Smooth muscle cell (in vitro differentiated cells): Measurements from ENCODE around the gene PTPRH. TPM values are rescaled to one million over a fixed set of nuclear protein-coding genes. Genes with fewer than 3 reads are reported as not detected.

ENCODE experiments used
- DNase-seq: peaks from one replicate; lab custom pipeline; 2025; ENCODE audit not compliant: unreplicated experiment; lab: John Stamatoyannopoulos, UW
- H2AFZ ChIP-seq: fragments of 200-600 bp; sonication (generic); 2 replicates; pipeline ENCODE4 v1.6.0; 2016; ENCODE audit warnings: antibody characterized with exemption, low read depth, mild to moderate bottlenecking
- H3F3A ChIP-seq: fragments of 200-600 bp; sonication (generic); 2 replicates; pipeline ENCODE4 v1.6.0; 2017; ENCODE audit warnings: antibody characterized with exemption, low read depth
- H3K27ac ChIP-seq: fragments of 200-600 bp; sonication (generic); 2 replicates; pipeline ENCODE4 v1.5.1; 2016; ENCODE audit warnings: low read depth, mild to moderate bottlenecking
- H3K27me3 ChIP-seq: fragments of 200-600 bp; sonication (generic); 2 replicates; pipeline ENCODE4 v1.6.1; 2016; ENCODE audit warnings: low read depth, mild to moderate bottlenecking
- H3K36me3 ChIP-seq: fragments of 200-600 bp; sonication (generic); 2 replicates; pipeline ENCODE4 v1.5.1; 2016; ENCODE audit warnings: low read depth
- H3K4me1 ChIP-seq: fragments of 200-600 bp; sonication (generic); 2 replicates; pipeline ENCODE4 v1.5.1; 2016; ENCODE audit warnings: low read depth
- H3K4me2 ChIP-seq: fragments of 200-600 bp; sonication (generic); 2 replicates; pipeline ENCODE4 v1.6.0; 2016; ENCODE audit warnings: mild to moderate bottlenecking
- H3K4me3 ChIP-seq: fragments of 200-600 bp; sonication (generic); 2 replicates; pipeline ENCODE4 v1.5.1; 2016; ENCODE audit warnings: mild to moderate bottlenecking
- H3K79me2 ChIP-seq: fragments of 200-600 bp; sonication (generic); 2 replicates; pipeline ENCODE4 v1.6.0; 2016; ENCODE audit warnings: low read depth, mild to moderate bottlenecking
- H3K9ac ChIP-seq: fragments of 200-600 bp; sonication (generic); 2 replicates; pipeline ENCODE4 v1.6.0; 2016; ENCODE audit warnings: low read depth
- H3K9me3 ChIP-seq: fragments of 200-600 bp; sonication (generic); replicated peaks from 2 replicates; pipeline ENCODE4 v1.5.1; 2016; ENCODE audit warnings: low read depth
- H4K20me1 ChIP-seq: fragments of 200-600 bp; sonication (generic); 2 replicates; pipeline ENCODE4 v1.6.0; 2016; ENCODE audit warnings: low read depth
- WGBS: methylation state at CpG from one replicate; pipeline ENCODE4 v1.1.7; 2016; ENCODE audit warnings: low lambda C conversion rate; 5-methylcytosine and 5-hydroxymethylcytosine counted together
- polyA plus RNA-seq: library from polyadenylated mRNA; unstranded; fragments of >200 nt; fragmentation: Nextera tagmentation; extraction: Ambion mirVana; gene quantifications from 2 replicates; pipeline ENCODE4 v1.2.1, GENCODE V29; 2016
- total RNA-seq: library from RNA; depleted of rRNA; stranded (reverse); fragments of >200 nt; gene quantifications from 2 replicates; pipeline ENCODE4 v1.2.3, GENCODE V29; 2014
- TF ChIP-seq, protein P1 (sequence below): fragments of 200-600 bp; sonication (generic); IDR thresholded peaks from 2 replicates; pipeline ENCODE4 v1.5.1; 2017; ENCODE audit warnings: borderline replicate concordance, mild to moderate bottlenecking, antibody characterized with exemption; ENCODE audit not compliant: insufficient read depth, poor library complexity, severe bottlenecking

The PTPRH gene
- total and polyA plus RNA-seq, 2 experiments from 2014 or later = 0.18 TPM; not detected in 1

DNA sequence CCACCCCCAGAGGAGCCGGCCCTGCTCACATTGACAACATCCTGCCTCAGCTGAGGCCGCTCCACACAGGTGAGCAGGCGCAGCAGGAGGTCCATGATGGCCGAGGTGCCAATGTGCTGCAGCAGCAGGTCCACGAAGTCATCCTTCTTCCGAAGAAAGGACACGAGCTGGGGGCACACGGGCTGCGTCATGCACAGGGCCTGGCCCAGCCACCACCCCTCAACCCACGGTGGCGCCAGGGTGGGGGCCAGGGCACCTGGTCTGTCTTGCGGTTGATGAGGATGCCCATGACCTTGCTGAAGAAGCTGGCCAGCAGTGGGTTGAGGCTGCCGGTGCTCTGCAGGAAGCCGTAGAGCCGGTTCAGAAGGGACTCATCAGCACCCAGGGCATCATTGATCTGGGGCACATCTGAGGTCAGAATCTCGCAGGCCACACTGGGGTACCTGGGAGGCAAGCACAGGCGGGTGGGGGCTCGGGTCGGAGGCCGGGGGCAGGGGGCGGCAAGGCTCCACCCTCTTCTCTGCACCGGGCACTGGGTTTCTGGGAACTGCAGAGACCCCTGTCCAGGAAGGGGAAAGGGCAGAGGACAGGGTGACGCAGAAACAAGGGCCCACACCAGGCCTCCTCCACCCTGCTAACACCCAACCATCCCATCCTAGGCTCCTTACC is 36.1 kb upstream of the PTPRH start:
- Histone ChIP-seq H3K9ac (no peak overlapping the region), H2AFZ (no peak overlapping the region), H3K27me3 (no peaks in the 10 kb centered on the region), H4K20me1 (peaks cover 67% of the 10 kb centered on the region), H3K9me3 (no peaks in the 10 kb centered on the region), H3F3A (no peaks in the 10 kb centered on the region), H3K4me3 (no peak overlapping the region), H3K79me2 (peaks cover 37% of the 10 kb centered on the region), H3K4me1 (no peaks in the 10 kb centered on the region), H3K27ac (no peak overlapping the region), H3K4me2 (no peak overlapping the region), H3K36me3 (no peaks in the 10 kb centered on the region)
- WGBS = 95% methylated on average over 16 of the region's 23 CpGs
- TF ChIP-seq, protein P1, sequence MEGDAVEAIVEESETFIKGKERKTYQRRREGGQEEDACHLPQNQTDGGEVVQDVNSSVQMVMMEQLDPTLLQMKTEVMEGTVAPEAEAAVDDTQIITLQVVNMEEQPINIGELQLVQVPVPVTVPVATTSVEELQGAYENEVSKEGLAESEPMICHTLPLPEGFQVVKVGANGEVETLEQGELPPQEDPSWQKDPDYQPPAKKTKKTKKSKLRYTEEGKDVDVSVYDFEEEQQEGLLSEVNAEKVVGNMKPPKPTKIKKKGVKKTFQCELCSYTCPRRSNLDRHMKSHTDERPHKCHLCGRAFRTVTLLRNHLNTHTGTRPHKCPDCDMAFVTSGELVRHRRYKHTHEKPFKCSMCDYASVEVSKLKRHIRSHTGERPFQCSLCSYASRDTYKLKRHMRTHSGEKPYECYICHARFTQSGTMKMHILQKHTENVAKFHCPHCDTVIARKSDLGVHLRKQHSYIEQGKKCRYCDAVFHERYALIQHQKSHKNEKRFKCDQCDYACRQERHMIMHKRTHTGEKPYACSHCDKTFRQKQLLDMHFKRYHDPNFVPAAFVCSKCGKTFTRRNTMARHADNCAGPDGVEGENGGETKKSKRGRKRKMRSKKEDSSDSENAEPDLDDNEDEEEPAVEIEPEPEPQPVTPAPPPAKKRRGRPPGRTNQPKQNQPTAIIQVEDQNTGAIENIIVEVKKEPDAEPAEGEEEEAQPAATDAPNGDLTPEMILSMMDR = no peak
- DNase-seq = no peak

DNA sequence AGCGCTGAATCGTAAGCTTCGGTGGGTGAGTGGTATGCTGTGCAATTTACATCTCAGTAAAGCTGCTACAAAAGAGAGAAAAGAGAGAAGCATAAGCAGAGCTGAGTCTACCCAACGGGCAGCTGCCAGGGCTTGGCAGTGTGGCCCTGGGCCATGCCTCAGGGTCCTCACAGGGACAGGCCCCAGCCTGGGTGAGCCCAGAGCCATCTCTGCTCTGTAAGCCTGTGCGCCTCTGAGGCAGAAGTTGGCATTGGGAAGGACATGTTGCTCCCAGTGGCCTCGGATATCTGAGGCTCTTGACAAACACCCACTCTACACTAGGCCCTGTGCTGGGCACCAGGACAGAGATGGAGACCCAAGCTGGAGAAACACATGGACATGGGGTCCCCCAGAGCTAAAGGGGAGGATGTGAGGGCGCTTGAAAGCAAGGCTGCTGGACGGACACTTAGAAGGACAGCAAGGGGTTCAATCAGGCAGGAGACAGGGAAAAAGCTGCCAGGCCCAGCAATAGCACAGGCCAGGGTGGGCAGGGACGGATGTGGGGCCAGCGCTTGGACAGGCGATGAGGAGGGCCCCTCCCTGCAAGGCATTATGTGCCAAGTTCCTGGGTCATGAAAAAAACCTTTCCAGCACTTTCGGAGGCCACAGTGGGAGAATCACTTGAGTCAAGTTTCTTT is 34.8 kb upstream of the PTPRH start:
- peaks cover 55% of the 10 kb centered on the region for H4K20me1 ChIP-seq
- no peak overlapping the region for H3K27ac ChIP-seq
- 99% methylated on average over 12 of the region's 12 CpGs for WGBS

DNA sequence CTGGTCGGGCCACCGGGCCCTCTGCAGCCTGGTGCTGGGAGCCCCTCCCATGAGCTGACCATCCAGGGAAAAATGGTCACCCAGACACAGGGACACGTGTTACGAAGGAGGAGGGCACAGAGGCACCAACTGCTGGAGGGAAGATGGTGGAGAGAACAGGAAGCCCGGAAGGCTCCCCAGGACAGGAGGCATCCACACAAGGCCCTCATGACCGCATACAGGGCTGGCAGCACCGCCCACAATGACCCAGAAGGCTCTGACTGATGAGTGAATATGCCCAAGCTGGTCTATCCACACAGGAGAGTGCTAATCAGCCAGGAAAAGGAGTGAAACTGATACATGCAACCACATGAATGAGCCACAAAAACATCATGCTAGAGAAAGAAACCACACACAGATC is 33.2 kb upstream of the PTPRH start:
- TF ChIP-seq, protein P1 = no peak

More for the DNA sequence above, 34.8 kb upstream of the PTPRH start:
- no peak for DNase-seq
- Histone ChIP-seq H3K27me3 (no peaks in the 10 kb centered on the region), H3K4me3 (no peak overlapping the region), H3F3A (no peaks in the 10 kb centered on the region), H3K9me3 (no peaks in the 10 kb centered on the region), H3K4me2 (no peak overlapping the region), H3K36me3 (no peaks in the 10 kb centered on the region), H3K79me2 (peaks cover 25% of the 10 kb centered on the region), H3K4me1 (no peaks in the 10 kb centered on the region), H3K9ac (no peak overlapping the region), H2AFZ (no peak overlapping the region)
- TF ChIP-seq, protein P1 = no peak

More for the DNA sequence above, 33.2 kb upstream of the PTPRH start:
- Histone ChIP-seq H3K36me3 (no peaks in the 10 kb centered on the region), H3K4me1 (no peaks in the 10 kb centered on the region), H4K20me1 (peaks cover 39% of the 10 kb centered on the region), H3K4me2 (no peak overlapping the region), H3K4me3 (no peak overlapping the region), H3K9me3 (no peaks in the 10 kb centered on the region), H3K79me2 (peaks cover 10% of the 10 kb centered on the region), H3F3A (no peaks in the 10 kb centered on the region), H2AFZ (no peak overlapping the region), H3K9ac (no peak overlapping the region), H3K27me3 (no peaks in the 10 kb centered on the region), H3K27ac (no peak overlapping the region)
- no peak for DNase-seq
- 87% methylated on average over 7 of the region's 7 CpGs for WGBS
